A549 treated with GW870086 at 1 μM for 4 hours (cell line): ENCODE data around the gene BORCS5. TPM values are rescaled to one million over a fixed set of nuclear protein-coding genes. Genes with fewer than 3 reads are reported as not detected.

ENCODE experiments used
- total RNA-seq: library from RNA; stranded (reverse); fragments of 200-300 nt; extraction: Qiagen RNA extraction; gene quantifications from 5 replicates; pipeline ENCODE4 v1.2.3, GENCODE V29; 2022; ENCODE audit warnings: low read depth

Gene BORCS5
- 7.5 to 10.8 TPM (median 10.1 TPM) in 5 replicates for total RNA-seq

DNA sequence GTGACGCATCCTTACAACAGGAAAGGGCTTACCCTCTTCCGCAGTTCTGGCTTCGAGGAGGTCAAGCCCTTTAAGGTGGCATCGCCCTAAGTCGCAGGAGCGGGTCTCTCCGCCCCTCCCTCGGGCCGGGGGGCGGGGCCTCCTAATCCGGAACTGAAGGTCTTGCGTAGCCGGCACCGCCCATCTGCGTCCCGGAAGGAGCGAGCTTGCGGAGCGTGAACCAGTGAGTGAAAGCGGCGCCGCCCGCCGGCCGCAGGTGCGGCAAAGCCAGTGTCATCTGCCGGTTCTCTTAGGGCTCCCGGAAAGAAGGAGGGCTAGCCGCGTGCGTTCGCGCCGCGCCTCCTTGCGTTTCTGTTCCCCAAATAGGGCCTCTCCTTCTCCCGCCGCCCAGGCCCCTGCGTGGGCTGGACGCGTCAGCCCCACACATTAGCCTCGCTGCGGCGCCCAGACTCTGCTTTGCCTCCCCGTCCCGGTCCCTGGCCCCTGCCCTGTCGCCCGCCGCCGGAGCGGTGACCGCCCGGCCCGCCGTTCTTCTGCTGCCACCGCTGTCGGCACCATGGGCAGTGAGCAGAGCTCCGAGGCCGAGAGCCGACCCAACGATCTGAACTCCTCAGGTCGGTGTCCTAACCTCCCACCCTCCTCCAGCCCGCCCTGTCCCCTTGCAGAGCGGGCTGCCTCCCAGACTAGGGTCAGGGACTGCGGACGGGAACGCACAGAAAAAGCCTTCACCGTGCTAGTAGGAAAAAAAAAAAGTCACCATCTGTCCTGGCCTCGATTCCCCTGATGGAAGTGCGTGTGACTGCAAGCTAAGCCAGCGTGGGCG is at the start of gene BORCS5:
BORCS5 (plus strand) TSS at position 183 of the 823 bp plus-strand sequence; CDS start at position 557, 374 bp downstream.

DNA sequence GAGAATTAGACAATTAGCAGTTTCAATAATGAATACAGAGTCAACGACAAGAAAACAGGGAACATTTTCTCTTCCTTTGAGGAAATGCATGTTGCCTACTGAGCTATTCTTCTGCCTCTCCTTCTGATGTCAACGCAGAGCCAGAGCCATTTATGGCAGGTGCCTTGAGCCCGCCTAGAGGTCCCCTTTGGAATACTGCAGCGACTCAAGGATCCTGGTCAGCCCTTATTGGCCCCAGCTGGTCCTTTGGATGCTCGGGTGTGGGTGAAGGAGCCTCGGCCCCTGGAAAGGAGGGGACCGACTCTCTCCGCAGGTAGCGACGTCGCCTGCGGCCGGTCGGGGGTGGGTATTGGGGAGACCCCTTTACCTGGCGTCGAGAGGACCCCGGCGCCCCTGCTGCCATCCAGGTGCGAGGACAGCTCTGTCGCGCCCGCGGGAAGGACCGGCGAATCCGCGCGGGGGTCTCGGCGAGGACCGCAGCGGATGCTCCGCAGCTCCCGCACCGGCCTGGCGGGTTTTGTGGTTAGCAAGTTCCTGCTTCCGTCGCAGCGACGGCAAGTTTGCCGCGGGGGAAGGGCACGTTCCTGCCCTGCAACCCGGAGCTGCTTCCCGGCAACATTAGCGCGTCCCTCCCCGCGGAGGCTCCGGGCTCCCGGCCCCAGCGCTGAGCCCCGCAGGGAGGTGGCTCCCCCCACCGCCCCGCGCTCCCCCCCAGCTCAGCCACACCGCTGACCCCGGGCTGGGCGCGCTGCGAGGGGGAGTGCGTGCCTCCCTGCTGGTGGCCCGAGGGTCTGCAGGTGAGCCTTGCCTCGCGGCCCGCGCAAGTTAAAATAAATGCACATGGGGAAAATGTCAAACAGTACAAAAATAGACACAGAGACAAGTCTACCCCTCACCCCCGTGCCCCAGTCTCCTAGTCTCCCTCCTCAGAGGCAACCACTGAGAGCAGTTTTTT is 6.9 kb upstream of the BORCS5 start, which contains the start of gene MANSC1:
MANSC1 (minus strand) TSS at position 532 of the 955 bp plus-strand sequence. CDS start 6,928 bp downstream, outside the sequence.

Other genes starting within 250 kb of the BORCS5 start
- 10.3 to 17.0 TPM (median 14.9 TPM) in 5 replicates for gene LRP6, start 90.0 kb upstream of the BORCS5 start, total RNA-seq
- 3.5 to 5.3 TPM (median 4.2 TPM) in 5 replicates for gene MANSC1, start 6.8 kb upstream of the BORCS5 start, total RNA-seq
- 8.3 to 10.2 TPM (median 8.9 TPM) in 5 replicates for gene DUSP16, start 205.8 kb downstream of the BORCS5 start, total RNA-seq